ENCODE measurements around the gene NCAPG2.

DNA sequence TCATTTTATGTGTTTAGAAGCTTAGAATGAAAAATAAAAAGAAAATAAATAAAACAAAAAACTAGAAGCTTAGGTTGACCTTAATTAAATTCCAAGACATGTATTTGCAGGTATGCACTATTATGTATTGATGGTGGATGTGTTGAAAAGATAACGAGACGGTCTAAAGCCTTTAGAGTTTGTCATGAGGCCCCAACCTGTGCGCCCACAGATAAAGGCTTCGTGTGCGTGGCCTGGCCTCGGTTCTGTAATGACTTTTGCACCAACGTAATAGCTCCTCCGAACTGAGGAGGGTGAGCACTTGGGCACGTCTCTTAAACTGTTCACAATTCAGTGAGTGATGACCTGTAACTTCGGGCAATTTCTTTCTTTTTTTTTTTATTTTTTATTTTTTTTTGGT, 43.7 kb upstream of the NCAPG2 start:
- TF ChIP-seq, protein P1, sequence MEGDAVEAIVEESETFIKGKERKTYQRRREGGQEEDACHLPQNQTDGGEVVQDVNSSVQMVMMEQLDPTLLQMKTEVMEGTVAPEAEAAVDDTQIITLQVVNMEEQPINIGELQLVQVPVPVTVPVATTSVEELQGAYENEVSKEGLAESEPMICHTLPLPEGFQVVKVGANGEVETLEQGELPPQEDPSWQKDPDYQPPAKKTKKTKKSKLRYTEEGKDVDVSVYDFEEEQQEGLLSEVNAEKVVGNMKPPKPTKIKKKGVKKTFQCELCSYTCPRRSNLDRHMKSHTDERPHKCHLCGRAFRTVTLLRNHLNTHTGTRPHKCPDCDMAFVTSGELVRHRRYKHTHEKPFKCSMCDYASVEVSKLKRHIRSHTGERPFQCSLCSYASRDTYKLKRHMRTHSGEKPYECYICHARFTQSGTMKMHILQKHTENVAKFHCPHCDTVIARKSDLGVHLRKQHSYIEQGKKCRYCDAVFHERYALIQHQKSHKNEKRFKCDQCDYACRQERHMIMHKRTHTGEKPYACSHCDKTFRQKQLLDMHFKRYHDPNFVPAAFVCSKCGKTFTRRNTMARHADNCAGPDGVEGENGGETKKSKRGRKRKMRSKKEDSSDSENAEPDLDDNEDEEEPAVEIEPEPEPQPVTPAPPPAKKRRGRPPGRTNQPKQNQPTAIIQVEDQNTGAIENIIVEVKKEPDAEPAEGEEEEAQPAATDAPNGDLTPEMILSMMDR (IDR thresholded peaks at IDR 0.05; ENCODE audit: low read length) = no peak
- TF ChIP-seq EZH2 (optimal IDR thresholded peaks at IDR 0.05; ENCODE audit: low read depth, low read length) = no peak

Data from MM.1S (cell line).